ENCODE results near the gene FCGR2B.
"Not testable (repeated sequence)": the region's sequence is repeated elsewhere in the genome, so short reads cannot be mapped to it uniquely, and the experiment has no call there.

Gene FCGR2B

GRCh38 chr1:161673437-161673836 is 10.5 kb downstream of the FCGR2B start:
- H3K27ac Mint-ChIP-seq; H3K27me3 Mint-ChIP-seq; H3K4me3 Mint-ChIP-seq; ATAC-seq; H3K36me3 Mint-ChIP-seq (ENCODE audit: low read depth); H3K9me3 Mint-ChIP-seq; DNase-seq: not testable (repeated sequence)
- H3K4me1 Mint-ChIP-seq, result peaks cover 15% of the 10 kb centered on the region

- H3K9me3 Mint-ChIP-seq, result not testable (repeated sequence)
Observed at GRCh38 chr1:161674447-161674846, 11.5 kb downstream of the FCGR2B start.

GRCh38 chr1:161674908-161675307 is 12.0 kb downstream of the FCGR2B start:
- not testable (repeated sequence) for H3K4me3 Mint-ChIP-seq; H3K27ac Mint-ChIP-seq; DNase-seq; H3K27me3 Mint-ChIP-seq; ATAC-seq; H3K36me3 Mint-ChIP-seq (ENCODE audit: low read depth); H3K9me3 Mint-ChIP-seq
- H3K4me1 Mint-ChIP-seq, result peaks cover 15% of the 10 kb centered on the region

More at GRCh38 chr1:161674447-161674846, 11.5 kb downstream of the FCGR2B start:
- not testable (repeated sequence) for H3K36me3 Mint-ChIP-seq (ENCODE audit: low read depth); H3K4me3 Mint-ChIP-seq; DNase-seq; H3K27me3 Mint-ChIP-seq; H3K27ac Mint-ChIP-seq
- ATAC-seq, result peak; percentile 64
- peaks cover 15% of the 10 kb centered on the region for H3K4me1 Mint-ChIP-seq

GRCh38 chr1:161676441-161676840 is 13.5 kb downstream of the FCGR2B start:
- DNase-seq, result no peak
- no peak for ATAC-seq
- Mint-ChIP-seq H3K9me3 (no peaks in the 10 kb centered on the region), H3K36me3 (ENCODE audit: low read depth) (no peaks in the 10 kb centered on the region), H3K4me1 (peaks cover 11% of the 10 kb centered on the region), H3K27ac (no peak overlapping the region), H3K4me3 (no peak overlapping the region), H3K27me3 (peaks cover 6% of the 10 kb centered on the region)

GRCh38 chr1:161676958-161677689 is 14.2 kb downstream of the FCGR2B start:
- H3K36me3 Mint-ChIP-seq (ENCODE audit: low read depth), result no peaks in the 10 kb centered on the region
- no peak for DNase-seq

GRCh38 chr1:161678500-161678899 is 15.6 kb downstream of the FCGR2B start:
- no peaks in the 10 kb centered on the region for H3K36me3 Mint-ChIP-seq (ENCODE audit: low read depth)
- ATAC-seq (no peak), DNase-seq (no peak)
- H3K4me1 Mint-ChIP-seq, result peaks cover 8% of the 10 kb centered on the region
- H3K27me3 Mint-ChIP-seq, result peaks cover 15% of the 10 kb centered on the region
- no peak overlapping the region for H3K4me3 Mint-ChIP-seq
- H3K9me3 Mint-ChIP-seq, result no peaks in the 10 kb centered on the region
- no peak overlapping the region for H3K27ac Mint-ChIP-seq

More at GRCh38 chr1:161676958-161677689, 14.2 kb downstream of the FCGR2B start:
- Mint-ChIP-seq H3K9me3 (no peaks in the 10 kb centered on the region), H3K4me3 (no peak overlapping the region), H3K4me1 (peaks cover 8% of the 10 kb centered on the region), H3K27me3 (peaks cover 11% of the 10 kb centered on the region), H3K27ac (no peak overlapping the region)
- no peak for ATAC-seq

GRCh38 chr1:161681879-161682278 is 18.9 kb downstream of the FCGR2B start:
- Mint-ChIP-seq H3K9me3 (no peaks in the 10 kb centered on the region), H3K27me3 (peaks cover 15% of the 10 kb centered on the region)

GRCh38 chr1:161688946-161689345 is 26.0 kb downstream of the FCGR2B start:
- DNase-seq (no peak), ATAC-seq (no peak)
- Mint-ChIP-seq H3K4me3 (no peak overlapping the region), H3K36me3 (ENCODE audit: low read depth) (no peaks in the 10 kb centered on the region), H3K4me1 (no peaks in the 10 kb centered on the region), H3K27me3 (peaks cover 20% of the 10 kb centered on the region), H3K27ac (no peak overlapping the region), H3K9me3 (no peaks in the 10 kb centered on the region)

More at GRCh38 chr1:161681879-161682278, 18.9 kb downstream of the FCGR2B start:
- Mint-ChIP-seq H3K36me3 (ENCODE audit: low read depth) (no peaks in the 10 kb centered on the region), H3K4me1 (no peaks in the 10 kb centered on the region), H3K27ac (no peak overlapping the region), H3K4me3 (no peak overlapping the region)
- no peak for ATAC-seq
- DNase-seq, result no peak

GRCh38 chr1:161691846-161692245 is 28.9 kb downstream of the FCGR2B start:
- Mint-ChIP-seq H3K27ac (no peak overlapping the region), H3K27me3 (peaks cover 43% of the 10 kb centered on the region), H3K4me3 (no peak overlapping the region), H3K9me3 (peaks cover 6% of the 10 kb centered on the region), H3K4me1 (no peaks in the 10 kb centered on the region), H3K36me3 (ENCODE audit: low read depth) (no peaks in the 10 kb centered on the region)
- DNase-seq (no peak), ATAC-seq (no peak)

GRCh38 chr1:161693020-161693712 is 30.2 kb downstream of the FCGR2B start:
- not testable (repeated sequence) for H3K4me1 Mint-ChIP-seq; H3K36me3 Mint-ChIP-seq (ENCODE audit: low read depth); DNase-seq; H3K4me3 Mint-ChIP-seq; H3K9me3 Mint-ChIP-seq; H3K27ac Mint-ChIP-seq; ATAC-seq
- peaks cover 51% of the 10 kb centered on the region for H3K27me3 Mint-ChIP-seq

- not testable (repeated sequence) for ATAC-seq; H3K4me1 Mint-ChIP-seq; H3K36me3 Mint-ChIP-seq (ENCODE audit: low read depth); H3K9me3 Mint-ChIP-seq; DNase-seq; H3K4me3 Mint-ChIP-seq; H3K27ac Mint-ChIP-seq
- peaks cover 39% of the 10 kb centered on the region for H3K27me3 Mint-ChIP-seq
Observed at GRCh38 chr1:161698302-161698701, 35.4 kb downstream of the FCGR2B start.

- DNase-seq, result no peak
- Mint-ChIP-seq H3K4me1 (peaks cover 2% of the 10 kb centered on the region), H3K9me3 (no peaks in the 10 kb centered on the region), H3K27me3 (peaks cover 12% of the 10 kb centered on the region), H3K36me3 (ENCODE audit: low read depth) (no peaks in the 10 kb centered on the region), H3K4me3 (no peak overlapping the region), H3K27ac (no peak overlapping the region)
- ATAC-seq, result no peak
Observed at GRCh38 chr1:161702250-161702649, 39.3 kb downstream of the FCGR2B start.

- Mint-ChIP-seq H3K27me3 (peaks cover 6% of the 10 kb centered on the region), H3K4me3 (no peak overlapping the region), H3K9me3 (no peaks in the 10 kb centered on the region), H3K36me3 (ENCODE audit: low read depth) (no peaks in the 10 kb centered on the region), H3K27ac (no peak overlapping the region), H3K4me1 (peaks cover 8% of the 10 kb centered on the region)
- no peak for DNase-seq
- ATAC-seq, result peak; percentile 23
Observed at GRCh38 chr1:161705537-161705936, 42.6 kb downstream of the FCGR2B start.

GRCh38 chr1:161706113-161706481 is 43.2 kb downstream of the FCGR2B start:
- peaks cover 6% of the 10 kb centered on the region for H3K27me3 Mint-ChIP-seq
- DNase-seq (no peak), ATAC-seq (peak; percentile 22)
- H3K27ac Mint-ChIP-seq, result no peak overlapping the region
- peaks cover 8% of the 10 kb centered on the region for H3K4me1 Mint-ChIP-seq
- no peaks in the 10 kb centered on the region for H3K36me3 Mint-ChIP-seq (ENCODE audit: low read depth)
- no peaks in the 10 kb centered on the region for H3K9me3 Mint-ChIP-seq
- H3K4me3 Mint-ChIP-seq, result no peak overlapping the region

Measured in activated naive CD8-positive, alpha-beta T cell treated with anti-CD3 and anti-CD28 coated beads, Interleukin-2, amount 50 U/mL, for 24 hours (primary cell).